K562 (cell line): ENCODE measurements around the gene CEMIP.

ENCODE experiments used
- STAT5A ChIP-seq: IDR thresholded peaks from 2 replicates; pipeline ENCODE4 v1.6.1; 2012; ENCODE audit warnings: low read length, inconsistent platforms, borderline replicate concordance
- ZNF239 ChIP-seq: fragments of 250-450 bp; sonication (Bioruptor Pico); IDR thresholded peaks from 2 replicates; pipeline ENCODE4 v1.4.0; 2020; ENCODE audit warnings: mild to moderate bottlenecking

GRCh38 chr15:80850941-80851451 lies 71.8 kb downstream of the CEMIP start:
- TF ChIP-seq ZNF239 (CRISPR knock-in tag) (no peak), STAT5A (no peak)
